NCI-H1417 treated with DMSO at 0.1 percent for 48 hours (cell line): Measurements from ENCODE around the gene CDH24.

ENCODE experiments used
- DNase-seq: peaks from one replicate; lab custom pipeline; 2025; lab: John Stamatoyannopoulos, UW

The CDH24 gene

DNA sequence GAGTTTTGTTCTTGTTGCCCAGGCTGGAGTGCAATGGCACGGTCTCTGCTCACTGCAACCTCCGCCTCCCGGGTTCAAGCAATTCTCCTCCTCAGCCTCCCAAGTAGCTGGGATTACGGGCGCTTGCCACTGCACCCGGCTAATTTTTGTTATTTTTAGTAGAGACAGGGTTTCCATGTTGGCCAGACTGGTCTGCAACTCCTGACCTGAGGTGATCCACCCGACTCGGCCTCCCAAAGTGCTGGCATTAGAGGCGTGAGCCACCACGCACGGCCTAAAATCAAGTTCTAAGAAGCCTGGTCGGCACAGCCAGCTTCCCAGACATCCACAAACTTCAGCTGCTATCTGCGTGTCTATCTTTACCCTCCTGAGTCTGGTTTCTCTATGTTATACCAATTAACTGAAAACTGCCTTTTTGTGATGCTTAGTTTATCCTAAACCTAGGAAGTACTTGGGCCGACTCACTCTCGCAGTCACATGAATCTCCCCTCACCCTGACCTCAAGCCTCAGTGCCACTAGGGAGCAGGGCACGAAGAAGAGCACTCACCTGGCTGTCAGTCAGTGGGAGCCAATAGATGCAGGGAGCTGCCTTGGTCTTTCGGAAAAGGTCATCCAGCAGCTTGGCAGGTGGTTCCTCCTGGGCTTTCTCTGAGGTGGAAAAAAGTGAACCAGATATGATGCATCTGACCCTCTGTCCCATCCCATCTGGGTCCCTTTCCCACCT lies 3.4 kb upstream of the CDH24 start:
- no peak for DNase-seq

DNA sequence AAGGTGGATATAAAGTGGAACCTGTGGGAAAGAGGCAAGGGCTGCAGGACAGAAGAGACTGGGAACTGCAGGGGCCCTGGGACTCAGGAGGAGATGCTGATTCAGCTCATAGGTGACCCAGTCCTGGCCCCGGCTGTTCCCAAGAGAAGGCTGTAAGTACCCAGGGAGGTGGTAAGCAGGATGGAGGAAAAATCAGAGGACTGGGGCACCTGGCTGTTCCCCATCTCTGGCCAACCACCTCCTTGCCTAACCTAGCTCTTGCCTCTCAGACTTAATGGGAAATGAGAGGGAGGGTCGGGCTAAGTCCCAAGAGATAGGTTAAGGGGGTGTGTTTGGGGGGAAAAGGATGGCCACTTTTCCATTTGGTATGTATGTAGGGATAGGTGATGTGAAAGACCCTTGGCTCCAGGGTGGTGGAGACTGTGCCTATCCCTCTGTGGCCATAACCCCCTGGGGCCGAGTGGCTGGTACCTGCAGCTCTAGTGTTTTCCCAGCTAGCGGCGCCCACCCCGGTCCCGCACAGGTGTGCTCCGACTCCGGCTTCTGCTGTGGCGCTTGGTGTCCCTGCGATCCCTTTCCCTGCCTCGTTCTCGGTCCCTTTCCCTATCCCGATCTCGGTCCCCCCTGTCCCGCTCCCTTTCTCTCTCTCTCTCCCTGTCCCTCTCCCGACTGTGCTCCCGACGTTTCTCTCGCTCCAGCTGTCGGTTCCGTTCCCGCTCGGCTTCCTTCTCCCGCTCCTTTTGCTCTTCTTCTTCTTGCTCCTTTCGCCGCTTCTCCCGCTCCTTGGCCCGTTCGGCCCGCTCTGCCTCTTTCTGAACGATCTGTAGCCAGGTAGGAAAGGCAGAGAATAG lies 1.6 kb upstream of the CDH24 start:
- no peak for DNase-seq

DNA sequence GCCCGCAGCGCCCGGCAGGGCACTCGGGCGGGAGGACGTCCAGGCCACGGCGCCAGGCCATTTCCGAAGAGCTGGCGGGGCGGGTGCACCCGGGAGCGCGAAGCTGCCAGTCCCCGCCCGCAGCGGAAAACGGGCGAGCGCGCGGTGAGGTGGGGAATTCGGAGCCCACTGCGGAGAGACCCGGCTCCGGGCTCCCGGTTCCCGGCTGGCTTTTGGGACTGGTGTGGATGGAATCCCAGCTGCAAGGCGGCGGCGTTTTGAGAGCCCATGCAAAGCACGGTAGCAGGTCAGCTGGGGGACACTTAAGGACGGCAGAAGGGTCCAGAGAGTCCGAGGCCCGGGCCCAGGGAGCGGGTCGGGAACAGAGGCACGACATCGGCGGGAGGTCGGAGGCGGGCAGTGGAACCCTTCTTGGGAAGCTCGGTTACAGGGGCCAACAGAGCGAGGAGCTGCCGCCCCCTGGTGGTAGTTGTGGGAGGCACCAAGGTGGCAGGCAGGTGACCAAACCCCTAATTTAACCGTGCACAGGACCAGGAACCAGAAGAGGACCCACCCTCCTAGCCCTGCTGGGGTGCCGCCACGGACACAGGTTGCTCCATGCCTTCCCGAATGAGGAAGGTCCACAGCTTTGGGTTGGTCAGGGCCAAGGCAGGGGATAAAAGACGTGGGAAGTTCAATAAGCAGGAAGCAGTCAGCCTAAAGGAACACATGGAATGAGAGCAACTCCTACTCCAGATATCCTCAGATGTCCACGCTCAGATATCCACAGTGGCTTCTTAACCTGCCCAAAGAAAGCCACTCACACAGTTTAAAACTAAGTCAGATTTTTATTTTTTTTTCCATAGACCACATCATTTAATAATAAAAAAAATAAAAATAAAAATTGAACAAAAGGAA lies 685 bp upstream of the CDH24 start:
- DNase-seq, result no peak

GRCh38 chr14:23056145-23056955 lies 970 bp downstream of the CDH24 start:
- no peak for DNase-seq

GRCh38 chr14:23055621-23056144 lies 1.6 kb downstream of the CDH24 start:
- no peak for DNase-seq

GRCh38 chr14:23055147-23055550 lies 2.2 kb downstream of the CDH24 start:
- DNase-seq, result no peak

- DNase-seq, result no peak
Measured at GRCh38 chr14:23054000-23054811, 3.1 kb downstream of the CDH24 start.

DNA sequence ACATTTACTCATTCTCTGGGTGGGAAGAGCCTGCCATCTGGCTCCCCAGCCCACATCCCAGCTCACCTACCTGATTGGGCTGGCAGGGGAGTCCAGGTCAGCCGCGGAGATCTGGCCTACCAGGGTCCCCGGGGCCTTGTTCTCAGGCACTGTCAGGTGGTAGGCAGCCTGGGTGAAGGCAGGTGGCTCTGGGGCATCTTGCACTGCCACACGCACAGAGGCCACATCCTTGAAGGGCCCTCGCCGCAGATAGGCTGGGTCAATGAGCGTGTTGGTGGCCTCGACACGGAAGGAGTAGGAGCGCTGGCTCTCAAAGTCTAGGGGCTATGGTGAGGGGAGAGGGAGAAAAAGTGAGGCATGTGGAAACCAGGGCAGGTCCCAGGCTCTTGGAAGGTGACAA lies 3.9 kb downstream of the CDH24 start:
- no peak for DNase-seq

- no peak for DNase-seq
Measured at GRCh38 chr14:23052671-23053070, 4.6 kb downstream of the CDH24 start.

GRCh38 chr14:23052182-23052623 lies 5.1 kb downstream of the CDH24 start:
- no peak for DNase-seq

DNA sequence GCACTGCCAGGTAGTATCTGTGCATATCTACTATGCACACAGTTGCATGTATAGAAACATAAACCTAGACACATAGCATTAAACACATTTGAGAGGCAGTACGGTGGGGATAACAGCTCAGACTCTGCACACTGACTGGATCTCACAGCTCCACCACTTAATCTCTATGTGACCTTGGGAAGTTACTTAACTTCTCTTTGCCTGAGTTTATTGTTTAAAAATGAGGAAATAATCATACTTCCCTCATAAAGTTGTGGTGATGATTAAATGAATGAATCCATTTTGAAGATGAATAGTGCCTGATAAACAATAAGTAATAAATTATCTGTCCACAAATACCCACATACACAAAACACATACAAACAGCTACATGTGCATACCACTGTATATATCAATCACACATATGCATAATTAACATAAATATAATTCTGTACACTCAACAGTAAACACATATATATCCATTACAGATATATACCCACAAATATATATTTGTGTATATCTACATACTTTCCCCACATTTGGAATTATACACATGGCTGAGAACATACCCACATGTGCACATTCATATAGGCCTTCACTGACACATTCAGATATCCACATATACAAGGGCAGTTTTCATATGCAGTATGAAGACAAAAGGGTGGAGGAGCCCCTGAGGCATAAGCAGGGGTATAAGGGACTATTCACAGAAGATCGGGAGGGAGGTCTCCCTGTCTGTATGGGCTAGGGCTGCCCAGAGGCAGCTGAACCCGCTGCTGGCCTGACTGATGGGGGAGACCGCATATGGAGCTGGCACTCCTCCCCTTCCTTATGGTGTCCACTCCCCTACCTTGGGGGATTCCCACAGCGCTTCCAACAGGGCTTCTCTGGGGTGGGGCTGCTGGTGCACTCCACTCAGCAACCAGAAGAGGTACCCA lies 5.9 kb downstream of the CDH24 start:
- no peak for DNase-seq

DNA sequence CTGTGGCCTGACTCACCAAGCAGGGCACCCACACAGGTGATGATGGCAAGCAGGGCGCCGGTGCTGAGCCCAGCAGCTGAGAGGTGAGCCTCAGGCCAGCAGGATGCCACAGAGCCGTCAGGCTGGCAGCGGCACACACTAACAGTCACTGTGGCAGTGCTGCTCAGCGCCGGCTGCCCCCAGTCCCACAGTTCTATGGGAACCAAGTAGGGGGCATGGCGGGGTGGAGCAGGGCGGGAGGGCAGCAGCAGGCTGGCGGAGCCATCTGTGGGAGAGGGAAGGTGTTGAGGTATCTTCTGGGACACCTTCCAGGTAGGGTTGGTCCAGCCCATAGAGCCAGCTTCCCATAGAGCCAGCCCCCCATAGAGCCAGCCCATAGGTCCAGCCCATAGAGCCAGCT lies 8.3 kb downstream of the CDH24 start:
- DNase-seq, result no peak

GRCh38 chr14:23047751-23048693 lies 9.3 kb downstream of the CDH24 start:
- DNase-seq, result no peak

- no peak for DNase-seq
Measured at GRCh38 chr14:23047034-23047634, 10.2 kb downstream of the CDH24 start.

DNA sequence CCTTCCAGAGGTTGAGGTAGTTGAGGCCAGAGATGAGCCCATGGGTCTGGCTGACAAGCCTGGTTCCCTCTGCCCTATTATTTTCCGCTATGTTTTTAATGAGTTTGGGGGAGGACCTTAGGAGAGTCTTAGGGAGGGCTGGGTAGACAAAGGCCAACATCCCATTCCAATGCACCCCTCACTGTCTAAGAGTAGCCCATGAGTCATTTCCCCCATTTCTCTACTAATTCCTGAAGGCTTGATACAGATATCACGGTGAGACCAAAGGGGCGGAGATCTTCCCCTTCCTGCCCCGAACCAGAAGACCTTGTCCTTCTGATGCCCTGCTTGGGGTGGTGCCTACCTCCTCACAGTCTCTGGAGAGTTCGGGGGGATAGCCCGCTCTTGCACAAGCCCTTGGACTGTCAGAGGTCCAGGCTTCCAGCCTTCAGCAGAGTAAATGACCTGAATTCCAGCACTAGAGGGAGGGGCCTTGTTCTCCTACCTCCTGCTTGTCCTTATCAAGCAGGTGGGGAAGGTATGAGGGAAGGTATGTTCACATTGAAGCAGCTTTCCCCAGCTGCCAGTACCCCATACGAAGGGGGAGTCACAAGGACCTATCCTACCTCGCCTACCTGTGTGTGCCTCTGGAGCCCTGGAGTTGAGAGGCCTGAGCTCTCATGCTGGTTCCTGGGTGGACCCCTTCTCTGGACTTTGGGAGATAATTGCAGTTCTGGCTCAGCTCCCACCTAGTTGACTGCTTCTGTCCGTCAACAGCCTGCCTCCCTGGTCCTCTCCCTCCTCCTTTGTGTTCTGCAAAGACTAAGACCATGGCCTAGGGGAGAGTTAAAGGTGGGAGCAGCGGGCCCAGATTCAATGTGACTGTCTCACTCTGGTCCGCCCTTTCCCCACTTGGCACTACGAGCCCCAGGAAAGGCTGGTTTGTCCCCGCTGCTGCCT lies 11.6 kb downstream of the CDH24 start:
- DNase-seq, result no peak

- no peak for DNase-seq
Measured at GRCh38 chr14:23044840-23045239, 12.5 kb downstream of the CDH24 start.

- DNase-seq, result no peak
Measured at GRCh38 chr14:23043754-23044153, 13.6 kb downstream of the CDH24 start.
